ENCODE data around the gene RAB5IF. TPM values are rescaled to one million over a fixed set of nuclear protein-coding genes. Genes with fewer than 3 reads are reported as not detected.

The RAB5IF gene
- total and polyA plus RNA-seq, 7 donors: 58.7 to 169 (median 85.1) TPM

- Histone ChIP-seq H3K27me3 (no peaks in the 10 kb centered on the region), H3K4me3 (no peak overlapping the region), H3K4me1 (no peaks in the 10 kb centered on the region), H3K9me3 (no peaks in the 10 kb centered on the region), H3K27ac (no peak overlapping the region), H3K36me3 (no peaks in the 10 kb centered on the region)
- DNase-seq: no peak
- intact Hi-C loops (cut with DNase I): no loop called here
- 19 to 53% methylated on average over 14 of the region's 14 CpGs for WGBS, 2 donors
- no peak for TF ChIP-seq EP300 (IDR thresholded peaks at IDR 0.05)
- TF ChIP-seq CTCF (IDR thresholded peaks at IDR 0.05): no peak
- TF ChIP-seq POLR2AphosphoS5 (IDR thresholded peaks at IDR 0.05): no peak
- TF ChIP-seq POLR2A (IDR thresholded peaks at IDR 0.05): no peak
Observed at GRCh38 chr20:36624068-36624943, 18.7 kb downstream of the RAB5IF start.

GRCh38 chr20:36624944-36625324 lies 19.4 kb downstream of the RAB5IF start:
- H3K4me1 ChIP-seq: no peaks in the 10 kb centered on the region
- H3K9me3 ChIP-seq: no peaks in the 10 kb centered on the region
- 73 to 78% methylated on average over 2 of the region's 2 CpGs for WGBS, 2 donors
- DNase-seq: no peak
- no peak for TF ChIP-seq POLR2AphosphoS5 (IDR thresholded peaks at IDR 0.05)
- H3K36me3 ChIP-seq: no peaks in the 10 kb centered on the region
- no peaks in the 10 kb centered on the region for H3K27me3 ChIP-seq
- no peak overlapping the region for H3K4me3 ChIP-seq
- H3K27ac ChIP-seq: no peak overlapping the region
- intact Hi-C loops (cut with DNase I): no loop called here

- WGBS, 2 donors: 78 to 87% methylated on average over 7 of the region's 7 CpGs
- H3K36me3 ChIP-seq: no peaks in the 10 kb centered on the region
- intact Hi-C loops (cut with DNase I): no loop called here
- no peak overlapping the region for H3K27ac ChIP-seq
- DNase-seq: no peak
- H3K4me3 ChIP-seq: no peak overlapping the region
- no peaks in the 10 kb centered on the region for H3K9me3 ChIP-seq
- no peaks in the 10 kb centered on the region for H3K27me3 ChIP-seq
- TF ChIP-seq EP300 (IDR thresholded peaks at IDR 0.05): no peak
- TF ChIP-seq CTCF (IDR thresholded peaks at IDR 0.05): no peak
- TF ChIP-seq POLR2A (IDR thresholded peaks at IDR 0.05): no peak
- TF ChIP-seq POLR2AphosphoS5 (IDR thresholded peaks at IDR 0.05): no peak
- H3K4me1 ChIP-seq: no peaks in the 10 kb centered on the region
Observed at GRCh38 chr20:36628076-36628475, 22.5 kb downstream of the RAB5IF start.

- WGBS, 2 donors: 59 to 82% methylated on average over 15 of the region's 15 CpGs
- no peak for TF ChIP-seq EP300 (IDR thresholded peaks at IDR 0.05)
- no peak for TF ChIP-seq POLR2A (IDR thresholded peaks at IDR 0.05)
- no peak for TF ChIP-seq POLR2AphosphoS5 (IDR thresholded peaks at IDR 0.05)
- no peak for TF ChIP-seq CTCF (IDR thresholded peaks at IDR 0.05)
- intact Hi-C loops (cut with DNase I): no loop called here
- Histone ChIP-seq H3K4me3 (no peak overlapping the region), H3K4me1 (no peaks in the 10 kb centered on the region), H3K9me3 (no peaks in the 10 kb centered on the region), H3K27ac (no peak overlapping the region), H3K27me3 (no peaks in the 10 kb centered on the region), H3K36me3 (no peaks in the 10 kb centered on the region)
- DNase-seq: no peak
Observed at GRCh38 chr20:36629719-36630681, 24.4 kb downstream of the RAB5IF start.

GRCh38 chr20:36631646-36632045 lies 26.1 kb downstream of the RAB5IF start:
- intact Hi-C loops (cut with DNase I): no loop called here
- no peak for DNase-seq
- H3K9me3 ChIP-seq: no peaks in the 10 kb centered on the region

More at GRCh38 chr20:36631646-36632045, 26.1 kb downstream of the RAB5IF start:
- Histone ChIP-seq H3K4me1 (no peaks in the 10 kb centered on the region), H3K4me3 (no peak overlapping the region), H3K27ac (no peak overlapping the region), H3K36me3 (no peaks in the 10 kb centered on the region), H3K27me3 (no peaks in the 10 kb centered on the region)
- TF ChIP-seq POLR2A (IDR thresholded peaks at IDR 0.05) (no peak), EP300 (IDR thresholded peaks at IDR 0.05) (no peak), POLR2AphosphoS5 (IDR thresholded peaks at IDR 0.05) (no peak), CTCF (IDR thresholded peaks at IDR 0.05) (no peak)
- 90 to 94% methylated on average over 6 of the region's 6 CpGs for WGBS, 2 donors
